H1 (cell line): ENCODE results near the gene CDH11. TPM values are rescaled to one million over a fixed set of nuclear protein-coding genes. Genes with fewer than 3 reads are reported as not detected.

Experiments used
- CHD7 ChIP-seq: fragments of 300-600 bp; sonication (generic); IDR thresholded peaks from 2 replicates; pipeline ENCODE4 v1.7.1; 2012; ENCODE audit warnings: low read length, moderate library complexity, mild to moderate bottlenecking, inconsistent platforms; ENCODE audit not compliant: insufficient replicate concordance
- KDM4A ChIP-seq: IDR thresholded peaks from one replicate; pipeline ENCODE4 v1.7.1; 2012; ENCODE audit warnings: low read depth, mild to moderate bottlenecking, moderate library complexity, low read length, inconsistent platforms; ENCODE audit not compliant: severe bottlenecking
- PHF8 ChIP-seq: fragments of 200-600 bp; sonication (generic); conservative IDR thresholded peaks from 2 replicates; pipeline ENCODE4 v1.7.1; 2012; ENCODE audit warnings: low read depth, mild to moderate bottlenecking, inconsistent platforms, low read length, moderate library complexity
- RBBP5 ChIP-seq: IDR thresholded peaks from 2 replicates; pipeline ENCODE4 v1.7.1; 2012; ENCODE audit warnings: low read depth, mild to moderate bottlenecking, inconsistent platforms, low read length, moderate library complexity, borderline replicate concordance
- RFX5 ChIP-seq: IDR thresholded peaks from 2 replicates; pipeline ENCODE4 v1.6.1; 2011; ENCODE audit warnings: low read depth, low read length, improper control_type of control experiment, borderline replicate concordance
- RNF2 ChIP-seq: fragments of 200-900, 300-1000 bp; sonication (generic); IDR thresholded peaks from 2 replicates; pipeline ENCODE4 v1.7.1; 2016; ENCODE audit warnings: borderline replicate concordance, low read depth, mild to moderate bottlenecking, antibody characterized with exemption, low read length; ENCODE audit not compliant: poor library complexity, severe bottlenecking; ENCODE audit errors: missing control alignments
- SP2 ChIP-seq: IDR thresholded peaks from 2 replicates; pipeline ENCODE4 v1.6.1; 2012; ENCODE audit warnings: mild to moderate bottlenecking, low read length, inconsistent platforms
- SRF ChIP-seq: IDR thresholded peaks from 2 replicates; pipeline ENCODE4 v1.6.1; 2011; ENCODE audit warnings: mild to moderate bottlenecking, low read depth, low read length, moderate library complexity
- TAF1 ChIP-seq: IDR thresholded peaks from 2 replicates; pipeline ENCODE4 v1.6.1; 2011; ENCODE audit warnings: mild to moderate bottlenecking, low read depth, low read length
- TBP ChIP-seq: IDR thresholded peaks from 2 replicates; pipeline ENCODE4 v1.6.1; 2011; ENCODE audit warnings: low read depth, low read length, improper control_type of control experiment
- TEAD4 ChIP-seq: IDR thresholded peaks from 2 replicates; pipeline ENCODE4 v1.6.1; 2012; ENCODE audit warnings: low read depth, low read length, inconsistent platforms, mixed read lengths
- polyA plus RNA-seq, 7 experiments: library from polyadenylated mRNA; depleted of rRNA in 3 of 7; stranded (reverse) in 5 of 7; unstranded in 2 of 7; fragments of >200 nt in 5 of 7; fragments of 200-250 nt in 2 of 7; gene quantifications; 1 replicate in 5 of 7; 2 replicates in 1 of 7; 4 replicates in 1 of 7; pipeline versions ENCODE4 v1.2.1 to v1.2.3, GENCODE V29; 2011 to 2013; ENCODE audit warnings: missing spikeins in 2 of 7, mixed read lengths in 2 of 7
- total RNA-seq: library from RNA; stranded (reverse); fragmentation: NEBNext Ultra II Directional; extraction: Animal tissue kit (Norgen Biotek cat#: 25700); gene quantifications from 2 replicates; pipeline ENCODE4 v1.2.1, GENCODE V29; 2021

CDH11 gene
- total and polyA plus RNA-seq, 2 of the 8 experiments (the other 6 are each of a cell fraction or from before 2014, with no cell fraction given): 3.3 to 8.4 TPM

- no peak for TF ChIP-seq CHD7
- no peak for TF ChIP-seq RFX5
- TF ChIP-seq PHF8: no peak
- TF ChIP-seq SRF: no peak
- no peak for TF ChIP-seq TAF1
- TF ChIP-seq RNF2: no peak
- TF ChIP-seq SP2: no peak
- no peak for TF ChIP-seq TEAD4
- no peak for TF ChIP-seq RBBP5
- no peak for TF ChIP-seq KDM4A
- no peak for TF ChIP-seq TBP
Observed at GRCh38 chr16:64981568-64982281, 140.1 kb downstream of the CDH11 start (continued).
